Putamen (tissue), 1 donor: ENCODE measurements around the gene TMEM141.

Experiments used
- DNase-seq: peaks from one replicate; pipeline ENCODE4 v3.0.0-alpha.2; 2016; ENCODE audit warnings: low spot score

The TMEM141 gene

DNA sequence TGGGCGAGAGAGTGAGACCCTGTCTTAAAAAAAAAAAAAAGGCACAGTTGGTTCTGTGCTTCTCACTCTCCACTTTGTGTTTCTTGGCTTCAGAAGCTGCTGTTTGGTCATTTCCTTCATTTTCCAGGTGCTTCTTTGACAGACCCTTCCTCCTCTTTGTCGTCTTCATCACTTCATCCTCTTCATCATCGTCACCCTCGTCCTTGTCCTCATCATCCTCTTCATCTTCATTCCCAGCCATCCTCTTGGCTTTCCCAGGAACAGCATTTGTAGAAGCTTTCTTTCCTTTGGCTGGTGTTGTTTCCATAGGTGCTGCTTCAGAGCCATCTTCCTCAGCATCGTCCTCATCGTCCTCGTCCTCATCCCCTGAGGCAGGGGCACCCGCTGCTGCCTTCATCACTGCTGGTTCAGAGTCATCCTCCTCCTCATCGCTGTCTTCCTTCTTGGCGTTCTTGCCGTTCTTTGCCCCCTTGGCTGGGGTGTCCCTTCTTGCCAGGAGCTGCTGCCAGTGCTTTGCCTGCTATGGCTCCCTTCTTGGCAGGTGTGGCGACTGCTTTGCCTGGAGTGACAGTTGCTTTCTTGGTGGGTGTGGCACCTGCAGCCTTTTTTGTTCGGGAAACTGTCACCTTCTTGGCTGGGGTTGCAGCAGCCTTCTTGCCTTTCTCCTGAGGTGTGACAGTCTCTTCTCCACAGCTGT is 23.7 kb downstream of the TMEM141 start:
- DNase-seq: no peak

GRCh38 chr9:136815422-136815782 is 24.3 kb downstream of the TMEM141 start:
- no peak for DNase-seq

DNA sequence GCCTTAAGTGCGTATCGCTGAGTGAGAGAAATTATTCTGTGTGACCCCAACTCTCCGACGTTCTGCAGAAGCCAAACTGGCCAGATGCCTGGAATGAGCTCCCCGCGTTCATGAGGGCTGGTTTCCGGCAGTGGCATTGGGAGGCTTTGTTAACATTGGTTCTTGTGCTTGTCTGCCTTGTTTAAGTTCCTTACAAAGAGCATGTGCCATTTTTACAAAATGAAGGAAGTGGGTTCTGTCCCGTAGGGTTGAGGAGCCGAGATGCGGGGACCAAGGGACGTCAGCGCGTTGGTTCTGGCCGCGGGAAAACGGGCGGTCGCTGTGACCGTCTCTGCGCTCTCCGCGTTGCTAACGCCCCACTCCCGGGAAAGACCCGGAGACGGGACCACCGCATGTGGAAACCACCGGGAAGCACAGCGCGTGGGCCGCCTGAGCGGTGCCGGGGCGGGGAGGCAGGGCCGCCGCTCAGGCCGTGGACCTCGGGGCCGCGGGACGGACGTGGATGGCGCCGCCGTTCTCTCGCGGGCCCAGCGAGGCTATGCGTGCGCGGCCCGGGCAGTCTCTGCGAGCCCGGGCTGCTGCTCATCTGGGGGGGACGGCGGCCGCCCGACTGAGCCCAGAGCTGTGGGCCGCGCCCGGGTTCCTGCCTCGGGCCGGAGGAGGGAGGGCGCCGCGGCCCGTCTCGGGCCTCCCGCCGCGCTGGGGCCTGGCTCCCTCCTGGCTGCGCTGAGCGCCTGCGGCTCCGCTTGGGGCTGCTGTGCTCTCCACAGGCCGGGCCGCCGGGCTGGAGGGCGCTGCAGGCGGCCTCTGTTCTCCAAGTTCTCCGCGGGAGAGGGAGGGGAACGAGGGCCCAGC is 30.1 kb downstream of the TMEM141 start:
- DNase-seq: no peak

DNA sequence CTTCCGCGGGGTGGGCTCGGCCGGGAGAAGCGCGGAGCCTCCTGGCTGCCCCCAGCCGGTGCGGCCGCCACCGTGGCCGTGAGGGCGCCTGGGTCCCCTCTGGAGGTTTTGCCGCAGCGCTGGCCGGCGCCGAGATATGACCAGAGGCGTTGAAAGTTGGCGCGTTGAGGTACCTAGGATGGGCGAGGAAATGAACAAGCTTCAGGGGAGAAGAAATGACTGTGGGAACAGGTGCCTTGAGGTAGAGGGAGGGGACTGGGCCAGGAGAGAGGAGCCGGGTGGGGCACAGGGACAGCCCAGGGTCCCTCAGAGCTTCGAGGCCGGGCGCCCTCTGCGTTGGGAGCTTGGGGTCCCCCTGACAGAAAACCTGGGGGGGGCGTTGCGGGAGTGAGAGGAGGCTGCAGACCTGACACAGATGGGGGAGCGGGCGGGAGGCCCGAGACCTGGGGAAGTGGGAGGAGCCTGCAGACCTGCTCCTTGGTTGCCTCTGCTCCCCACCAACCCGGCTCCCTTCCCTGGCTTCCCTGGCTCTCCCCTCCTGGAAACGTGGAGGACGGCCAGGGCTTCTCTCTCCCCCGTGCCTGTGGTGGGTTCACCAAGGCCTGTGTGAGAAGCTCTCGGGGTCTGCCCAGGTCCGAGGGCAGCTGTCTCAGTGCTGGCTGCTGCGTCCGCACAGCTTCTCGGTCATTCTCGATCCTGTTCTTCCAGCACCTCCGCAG is 30.8 kb downstream of the TMEM141 start:
- DNase-seq: no peak

DNA sequence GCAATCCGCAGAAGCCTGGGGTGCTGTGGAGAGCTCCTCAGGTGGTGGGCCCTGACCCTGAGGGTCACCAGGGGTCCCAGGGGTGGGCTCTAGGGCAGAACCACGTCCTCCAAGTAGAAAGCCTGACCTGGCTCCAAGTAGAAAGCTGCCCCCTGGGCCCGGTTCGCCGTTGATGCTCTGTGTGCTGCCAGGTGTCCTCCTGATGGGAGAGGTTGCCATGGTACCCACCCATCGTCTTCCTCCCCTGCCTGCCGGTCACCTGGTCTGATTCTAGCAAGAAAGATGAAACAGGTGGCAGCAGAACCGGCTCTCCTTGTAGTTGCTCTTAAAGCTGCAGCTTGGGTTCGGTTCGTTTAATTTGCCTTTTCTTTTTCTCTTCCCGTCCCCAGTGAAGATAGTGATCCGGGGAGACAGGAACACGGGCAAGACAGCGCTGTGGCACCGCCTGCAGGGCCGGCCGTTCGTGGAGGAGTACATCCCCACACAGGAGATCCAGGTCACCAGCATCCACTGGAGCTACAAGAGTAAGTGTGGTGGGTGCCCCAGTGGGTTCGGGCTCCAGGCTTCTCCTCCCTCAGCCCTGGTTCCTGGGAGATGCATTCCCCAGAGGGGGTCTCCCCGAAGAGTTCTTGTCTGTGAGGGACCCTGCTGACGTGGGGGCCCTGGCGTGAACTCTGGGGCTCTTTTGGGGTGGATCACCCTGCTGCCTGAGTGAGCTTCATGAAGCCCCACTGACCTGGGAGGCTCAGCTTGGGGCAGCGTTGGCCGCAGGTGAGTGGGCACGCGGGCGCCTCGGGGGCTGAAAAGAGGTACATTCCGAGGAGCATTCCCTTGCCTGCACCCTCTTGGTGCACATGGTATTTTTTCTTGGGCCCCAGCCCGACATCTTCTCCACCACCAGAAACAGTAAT is 32.2 kb downstream of the TMEM141 start:
- DNase-seq: no peak

GRCh38 chr9:136824496-136825225 is 33.5 kb downstream of the TMEM141 start:
- no peak for DNase-seq

DNA sequence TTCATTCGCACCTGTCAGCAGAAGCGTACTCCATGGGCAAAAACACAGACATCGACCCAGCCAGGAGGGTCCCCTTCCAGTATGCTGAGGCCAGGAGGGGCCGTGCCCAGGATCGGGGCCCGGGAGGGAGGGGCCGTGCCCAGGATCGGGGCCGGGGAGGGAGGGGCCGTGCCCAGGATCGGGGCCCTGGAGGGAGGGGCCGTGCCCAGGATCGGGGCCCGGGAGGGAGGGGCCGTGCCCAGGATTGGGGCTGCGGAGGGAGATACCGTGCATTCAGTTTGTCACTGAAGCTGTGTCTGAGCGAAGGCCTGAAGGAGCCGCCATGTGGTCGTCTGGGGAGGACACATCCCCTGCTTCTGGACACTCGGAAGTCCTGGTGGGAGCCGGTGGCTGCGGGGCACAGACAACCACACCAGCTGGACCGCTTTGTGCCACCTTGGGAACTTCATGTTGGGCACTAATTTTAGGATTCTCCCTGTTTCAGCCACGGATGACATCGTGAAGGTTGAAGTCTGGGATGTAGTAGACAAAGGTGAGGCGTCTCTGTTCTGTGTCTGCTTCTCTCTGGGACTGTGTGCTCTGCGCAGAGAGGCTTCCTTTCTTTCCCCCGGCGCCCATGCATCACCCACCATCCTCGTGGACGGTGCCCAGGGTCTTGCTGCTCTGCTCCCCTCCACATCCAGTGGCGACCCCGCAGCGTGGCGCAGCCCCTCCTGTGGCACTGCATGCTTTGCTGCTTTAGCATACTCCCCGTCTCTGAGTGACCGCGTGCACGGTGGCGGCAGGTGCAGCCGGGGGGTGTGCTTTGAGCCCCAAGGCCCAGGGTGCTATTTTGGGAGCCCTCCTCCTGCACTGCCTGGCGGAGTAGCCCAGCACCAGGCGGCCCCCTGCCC is 34.4 kb downstream of the TMEM141 start:
- DNase-seq: no peak

DNA sequence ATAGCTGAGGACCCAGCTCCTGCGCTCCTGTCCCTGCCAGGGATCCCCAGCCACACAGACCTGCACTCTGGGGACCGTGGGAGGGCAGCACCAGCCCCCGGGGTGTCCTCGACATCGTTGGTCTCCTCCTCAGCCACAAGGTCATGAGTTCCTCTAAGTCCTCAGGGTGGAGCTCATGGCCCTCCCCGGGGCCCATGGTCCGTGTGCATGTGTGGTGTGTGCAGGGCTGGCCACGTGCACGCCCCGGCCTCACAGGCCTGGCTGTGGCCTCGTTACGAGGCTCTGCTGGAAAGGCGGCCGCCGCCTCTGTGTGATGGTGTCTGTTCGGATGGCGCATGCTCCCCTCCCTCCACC is 35.0 kb downstream of the TMEM141 start:
- no peak for DNase-seq

- no peak for DNase-seq
Observed at GRCh38 chr9:136826703-136827582, 35.8 kb downstream of the TMEM141 start.

DNA sequence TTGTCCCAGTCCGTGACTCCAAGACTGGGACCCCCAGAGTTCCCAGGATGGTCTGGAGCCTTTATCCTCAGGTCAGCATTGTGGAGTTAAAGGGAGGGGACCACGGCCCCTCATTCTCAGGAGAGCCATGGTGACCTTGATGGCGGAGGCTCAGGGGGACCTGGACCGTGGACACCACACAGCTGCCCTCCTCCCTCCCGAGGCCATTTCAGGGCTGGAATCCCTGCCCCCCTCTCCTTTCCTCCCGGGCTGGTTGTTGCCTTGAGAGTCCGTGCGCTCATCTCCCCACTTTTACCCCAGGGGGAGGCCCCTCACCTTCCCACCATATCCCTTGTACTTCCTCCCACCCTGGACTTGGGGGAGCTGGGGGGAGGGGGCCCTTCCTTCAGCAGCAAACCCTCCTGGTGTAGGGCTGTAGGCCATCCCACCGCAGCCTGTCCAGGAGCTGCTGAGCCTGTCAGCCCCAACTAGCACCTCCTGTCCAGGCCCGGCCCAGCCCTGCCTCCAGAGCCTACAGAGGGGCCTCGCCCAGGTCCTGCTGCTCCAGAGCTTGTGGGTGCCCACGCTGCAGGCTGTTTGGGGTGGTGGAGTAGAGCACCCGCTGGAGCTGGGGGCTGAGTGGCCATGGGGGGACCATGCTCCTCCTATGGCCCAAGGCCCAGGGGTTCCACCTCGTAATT is 36.8 kb downstream of the TMEM141 start:
- DNase-seq: no peak

DNA sequence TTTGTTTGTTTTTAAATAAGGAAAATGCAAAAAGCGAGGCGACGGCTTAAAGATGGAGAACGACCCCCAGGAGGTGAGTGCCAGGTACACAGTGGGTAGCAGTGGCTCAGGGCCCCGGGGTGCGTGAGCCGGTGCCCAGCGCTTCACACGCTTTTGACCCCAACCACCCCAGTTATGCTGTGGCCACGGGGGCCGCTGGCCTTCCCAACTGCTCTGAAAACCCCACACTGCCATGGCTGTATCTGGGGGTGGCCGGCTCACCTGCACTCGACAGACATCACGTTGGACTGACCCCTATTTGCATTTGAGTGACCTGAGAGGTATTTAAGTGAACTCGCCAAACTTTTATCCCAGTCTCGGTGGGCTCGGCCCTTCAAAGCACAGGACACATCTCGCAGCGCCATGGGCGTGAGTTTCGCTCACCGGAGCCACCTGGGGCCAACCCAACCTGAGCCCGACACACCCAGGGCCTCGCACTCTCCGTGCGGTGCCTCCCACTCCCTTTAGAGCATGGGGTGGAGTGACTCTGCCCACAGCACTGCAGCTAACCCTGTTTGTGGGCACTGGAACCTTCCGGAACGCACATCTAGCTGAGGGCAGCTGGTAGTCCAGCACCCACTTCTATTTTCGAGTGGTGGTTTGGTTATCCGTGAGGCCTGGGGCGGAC is 37.5 kb downstream of the TMEM141 start:
- DNase-seq: no peak

DNA sequence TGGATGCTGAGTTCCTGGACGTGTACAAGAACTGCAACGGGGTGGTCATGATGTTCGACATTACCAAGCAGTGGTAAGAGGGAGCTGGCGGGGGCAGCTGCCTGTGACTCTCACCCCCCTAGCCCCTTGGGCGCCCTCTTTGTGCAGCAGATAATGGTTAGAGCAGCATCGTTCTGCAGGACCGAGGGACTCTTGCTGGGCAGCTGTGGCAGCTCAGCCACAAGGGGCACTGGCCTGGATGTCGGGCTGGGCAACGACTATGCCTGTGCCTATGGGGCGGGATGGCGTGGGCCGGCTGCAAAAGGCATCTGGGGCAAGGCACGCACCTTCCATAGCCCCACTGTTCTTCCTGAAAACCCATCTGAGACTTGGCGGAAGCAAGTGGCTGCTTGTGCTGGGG is 38.3 kb downstream of the TMEM141 start:
- DNase-seq: no peak

GRCh38 chr9:136829981-136830885 is 39.1 kb downstream of the TMEM141 start:
- no peak for DNase-seq

DNA sequence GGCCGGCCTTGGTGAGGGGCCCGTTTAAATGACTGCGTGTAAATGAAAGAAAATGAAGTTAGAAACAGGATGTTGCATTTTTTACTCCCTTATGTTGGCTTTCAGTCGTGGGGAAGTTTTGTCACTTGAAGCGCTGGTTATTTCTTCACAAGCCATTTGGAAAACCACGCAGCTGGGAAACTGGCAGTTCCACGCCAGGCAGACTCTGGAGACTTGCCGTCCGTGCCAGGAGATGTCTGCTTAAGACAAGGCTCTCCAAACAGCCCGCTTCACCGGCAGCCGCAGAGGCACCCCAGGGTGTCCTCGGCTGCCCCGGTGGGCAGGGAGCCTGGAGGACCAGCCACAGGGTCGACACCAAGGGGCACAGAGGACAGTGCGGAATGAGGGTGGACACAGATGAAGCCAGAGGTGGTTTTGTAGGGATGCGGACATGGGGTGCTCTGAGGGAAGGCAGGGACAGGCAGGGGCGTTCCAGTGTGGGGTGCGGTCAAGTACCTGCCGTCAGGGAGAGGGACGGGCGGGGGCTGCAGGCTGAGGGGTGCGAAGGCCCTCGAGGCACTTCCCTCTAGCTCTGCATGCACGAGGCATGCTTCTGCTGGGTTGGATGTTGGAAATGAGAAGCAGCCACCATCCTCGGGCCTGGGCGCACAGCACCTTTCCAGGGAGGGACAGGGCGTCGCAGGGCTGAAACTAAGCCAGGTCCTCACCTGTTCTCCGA is 40.0 kb downstream of the TMEM141 start:
- DNase-seq: no peak

GRCh38 chr9:136831720-136832104 is 40.6 kb downstream of the TMEM141 start:
- no peak for DNase-seq

DNA sequence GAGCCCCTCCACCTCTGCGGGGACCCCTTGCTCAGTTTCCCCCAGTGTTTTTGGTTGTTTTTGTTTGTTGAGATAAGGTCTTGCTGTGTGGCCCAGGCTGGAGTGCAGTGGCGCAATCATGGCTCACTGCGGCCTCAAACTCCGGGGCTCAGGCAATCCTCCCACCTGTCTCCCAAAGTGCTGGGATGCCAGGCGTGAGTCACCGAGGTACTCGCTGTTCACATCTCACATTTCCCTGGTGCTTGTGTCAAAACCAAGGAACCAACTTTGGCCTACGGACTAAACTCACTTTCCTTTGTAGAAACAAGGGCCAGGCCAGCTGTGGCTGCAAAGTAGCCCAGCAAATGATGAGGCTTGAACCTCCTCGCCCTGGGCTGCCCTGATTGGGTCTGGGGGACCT is 41.4 kb downstream of the TMEM141 start:
- no peak for DNase-seq
